Brain pericyte (primary cell): ENCODE measurements around the gene EOGT.

Experiments used
- DNase-seq: peaks from one replicate; pipeline ENCODE4 v3.0.0-alpha.2; 2012; ENCODE audit warnings: low read depth, low spot score

Gene EOGT

DNA sequence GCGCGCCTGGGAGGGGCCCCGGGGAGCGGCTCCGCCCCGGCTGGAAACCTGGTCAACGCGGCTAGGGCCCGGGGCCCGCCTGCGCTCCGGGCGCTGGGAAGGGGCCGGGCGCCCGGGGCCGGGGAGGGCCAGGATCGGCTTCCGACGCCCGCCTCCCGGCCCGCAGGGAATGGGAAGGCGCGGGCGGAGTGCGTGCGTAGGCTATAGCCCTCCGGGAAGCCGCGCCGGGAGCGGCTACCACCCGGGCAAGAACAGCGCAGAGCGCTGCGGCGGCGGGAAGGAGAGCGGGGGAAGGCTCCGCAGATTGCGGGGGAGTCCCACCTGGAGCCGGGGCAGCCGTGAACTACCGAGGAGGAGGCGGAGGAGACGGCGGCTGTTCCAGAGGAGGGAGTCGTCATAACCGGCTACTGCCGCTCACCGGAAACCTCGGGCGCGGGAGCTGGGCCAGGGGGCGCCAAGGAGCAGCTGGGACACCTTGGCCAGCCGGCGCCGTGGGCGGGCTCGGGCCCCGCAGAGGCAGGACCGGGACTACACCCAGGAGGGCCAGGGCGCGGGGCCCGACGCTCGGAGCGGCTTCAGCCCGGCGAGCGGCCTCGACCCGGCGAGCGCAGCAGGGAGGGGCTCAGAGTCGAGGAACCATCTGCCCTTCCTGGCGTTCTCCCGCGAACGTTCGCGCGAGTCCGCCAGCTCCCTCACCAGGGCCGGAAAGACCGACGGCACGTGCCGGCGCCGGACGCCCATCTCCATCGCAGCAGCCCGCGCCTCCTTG lies at the start of gene EOGT:
EOGT (minus strand) TSS at position 432 of the 769 bp plus-strand sequence. CDS start 3,838 bp downstream, outside the sequence.
- DNase-seq: peak; percentile 40

DNA sequence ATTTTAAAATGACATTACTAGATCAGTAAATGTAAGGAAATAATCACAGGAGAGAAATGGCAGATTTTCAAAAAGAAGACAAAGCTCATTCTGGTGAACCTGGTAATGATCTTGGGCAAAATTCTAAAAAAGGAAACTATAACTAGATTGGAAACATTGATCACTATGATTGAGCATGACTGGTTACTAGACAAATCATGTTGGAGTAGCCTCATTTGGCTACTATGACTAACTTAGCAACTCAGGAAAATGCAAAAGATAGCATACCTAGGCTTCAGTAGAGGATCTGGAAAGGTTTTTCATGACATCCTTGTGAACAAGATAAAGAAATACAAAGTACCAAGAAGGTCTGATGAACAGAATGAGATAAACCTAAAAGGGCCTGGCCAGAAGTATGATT lies 46.2 kb upstream of the EOGT start:
- DNase-seq: no peak

DNA sequence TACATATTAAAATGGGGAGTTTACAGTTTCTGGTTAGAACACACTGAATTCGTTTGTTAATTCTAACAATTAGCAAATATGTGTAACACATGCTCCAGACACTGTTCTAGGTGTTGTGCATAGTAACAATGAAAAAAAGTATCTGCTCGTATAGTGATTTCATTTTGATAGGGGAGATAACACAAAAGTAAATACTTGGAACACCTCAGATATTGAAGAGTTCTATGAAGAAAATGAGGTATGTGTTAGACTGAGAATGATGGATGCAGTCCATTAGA lies 45.4 kb upstream of the EOGT start:
- no peak for DNase-seq

DNA sequence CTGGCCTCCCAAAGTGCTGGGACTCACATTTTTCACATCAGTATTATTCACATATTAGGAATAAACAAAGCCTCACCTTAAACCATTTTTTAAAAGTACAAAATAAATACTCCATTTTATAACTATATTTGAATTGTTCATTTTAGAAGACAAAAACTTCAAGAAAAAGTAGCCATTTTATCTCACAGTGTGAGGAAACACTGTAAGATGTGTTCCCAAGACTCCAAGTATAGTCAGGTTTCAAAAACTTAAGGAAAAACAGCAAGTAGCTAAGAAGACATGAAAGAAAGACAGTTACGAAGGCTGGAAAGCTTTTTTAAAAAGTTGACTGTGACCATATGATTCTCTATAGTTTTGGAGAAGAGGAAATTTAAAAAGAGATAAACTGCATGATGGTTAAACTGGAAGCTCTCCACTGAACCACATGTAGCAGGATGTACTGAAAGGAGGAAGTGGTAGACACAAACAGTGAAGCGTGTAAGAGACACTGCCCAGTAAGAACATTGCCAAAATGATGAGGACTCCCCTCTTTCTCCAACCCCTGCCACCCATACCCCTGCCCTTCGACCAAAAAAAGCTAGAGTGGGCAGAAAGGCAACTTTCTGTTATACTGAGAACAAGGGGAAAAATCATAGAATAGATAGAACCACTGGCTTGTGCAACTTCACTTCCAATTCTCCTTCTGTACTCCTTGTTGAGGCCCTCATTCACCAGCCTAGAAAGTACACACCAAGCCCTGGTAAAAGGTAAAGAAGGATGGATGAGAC lies 44.9 kb upstream of the EOGT start:
- no peak for DNase-seq

DNA sequence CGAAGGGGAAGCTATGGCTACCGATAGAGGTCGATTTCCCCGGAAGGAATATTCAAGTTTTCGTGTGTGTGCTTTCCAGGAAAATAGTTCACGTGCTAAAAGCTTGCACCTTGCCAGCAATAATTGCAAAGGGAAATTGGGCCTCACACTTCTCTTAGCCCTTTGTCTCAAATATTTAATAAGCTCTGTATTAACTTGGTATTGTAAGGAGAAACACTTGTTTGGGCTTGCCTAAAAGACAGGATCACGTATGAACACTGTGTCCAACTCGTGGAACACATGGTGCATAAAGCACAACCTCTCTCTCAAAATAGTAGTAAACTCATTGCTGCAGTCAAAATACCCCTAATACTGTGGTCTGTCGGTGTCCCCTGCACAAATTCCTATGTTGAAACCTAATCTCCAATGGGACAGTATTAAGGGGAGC lies 39.0 kb upstream of the EOGT start:
- DNase-seq: peak; percentile 12

DNA sequence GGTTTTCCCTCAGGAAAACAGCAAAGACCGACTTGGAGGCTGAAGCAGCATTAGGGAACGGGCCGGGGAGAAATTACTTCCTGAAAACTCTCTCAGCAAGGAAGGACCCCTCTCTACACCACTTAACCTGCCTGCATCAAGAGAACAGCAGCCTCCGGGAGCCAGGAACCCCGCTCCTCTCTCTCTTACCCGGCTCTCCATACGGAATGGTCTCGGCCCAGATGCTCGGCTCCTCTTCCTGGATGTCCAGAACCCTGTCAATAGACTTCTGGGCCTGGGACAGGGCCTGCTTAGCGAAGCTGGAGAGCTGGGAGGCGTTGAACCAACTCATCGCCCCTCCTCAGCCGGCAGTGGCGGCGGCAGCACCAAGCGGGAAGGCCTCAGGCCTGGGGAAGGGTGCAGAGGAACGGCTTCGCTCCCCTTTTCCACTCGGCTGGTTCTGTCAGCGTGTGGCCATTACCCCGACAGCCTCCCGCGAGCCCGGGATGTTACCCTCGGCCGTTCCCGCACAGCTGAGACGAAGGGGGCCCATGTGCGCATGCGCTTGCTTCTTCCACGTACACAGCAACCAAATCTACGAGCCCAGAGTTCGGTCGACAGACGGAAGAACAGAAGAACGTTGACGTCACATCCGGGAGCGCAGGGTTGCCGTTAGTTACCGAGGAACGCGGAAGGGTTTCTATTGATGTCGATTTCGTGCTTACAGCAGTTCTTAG lies 38.4 kb upstream of the EOGT start, which contains the start of gene TMF1:
TMF1 (minus strand) TSS at position 578 of the 716 bp plus-strand sequence; CDS start at position 331, 247 bp downstream.
- peak; percentile 95 for DNase-seq

DNA sequence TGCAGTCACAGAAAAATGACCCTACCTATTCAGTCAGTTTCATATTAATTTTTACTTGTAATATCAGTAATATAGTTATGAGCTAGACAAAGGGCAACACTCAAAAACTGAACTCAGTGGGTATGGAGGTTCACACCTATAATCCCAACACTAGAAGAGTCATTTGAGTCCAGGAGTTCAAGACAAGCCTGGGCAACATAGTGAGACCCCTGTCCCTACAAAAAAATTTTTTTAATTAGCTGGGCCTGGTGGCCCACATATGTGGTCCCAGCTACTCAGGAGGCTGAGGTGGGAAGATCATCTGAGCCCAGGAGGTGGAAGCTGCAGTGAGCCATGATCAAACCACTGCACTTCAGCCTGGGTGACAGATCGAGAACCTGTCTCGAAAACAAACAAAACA lies 35.5 kb upstream of the EOGT start:
- DNase-seq: no peak

DNA sequence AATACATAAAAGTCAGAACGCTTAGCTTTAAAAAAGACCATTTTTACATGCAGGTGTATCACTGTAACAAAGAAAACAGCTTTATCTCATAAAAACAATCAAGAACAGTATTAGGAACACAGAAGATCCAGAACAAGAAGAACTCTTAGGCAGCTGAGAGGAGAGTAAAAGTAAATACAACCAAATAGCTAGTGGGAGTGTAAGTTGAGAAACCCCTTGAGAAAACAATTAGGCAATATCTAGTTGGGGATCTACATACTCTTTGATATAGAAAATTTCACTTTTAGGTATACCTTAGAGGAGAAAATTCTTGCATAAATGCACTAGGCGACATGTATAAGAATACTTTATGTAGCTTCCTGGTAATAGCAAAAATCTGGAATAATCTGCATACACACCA lies 31.1 kb upstream of the EOGT start:
- no peak for DNase-seq

DNA sequence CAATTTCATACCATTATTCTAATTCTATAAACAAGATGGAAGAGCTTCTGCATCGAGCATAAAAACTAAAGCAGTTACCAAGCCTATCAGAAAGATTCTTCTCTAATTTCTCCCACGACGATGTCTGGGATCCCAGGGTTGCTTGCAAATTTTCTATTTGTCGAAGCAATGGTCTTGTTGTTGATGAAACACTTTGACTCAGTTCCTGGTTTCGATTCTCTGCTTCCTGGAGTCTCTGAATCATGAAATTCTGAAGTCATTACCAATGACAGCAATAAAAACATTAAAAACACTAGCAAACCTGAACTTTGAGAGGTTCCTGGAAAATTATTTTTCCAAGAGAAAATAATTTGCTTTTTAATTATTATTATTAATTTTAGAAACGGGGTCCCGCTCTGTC lies 20.0 kb upstream of the EOGT start:
- DNase-seq: no peak

DNA sequence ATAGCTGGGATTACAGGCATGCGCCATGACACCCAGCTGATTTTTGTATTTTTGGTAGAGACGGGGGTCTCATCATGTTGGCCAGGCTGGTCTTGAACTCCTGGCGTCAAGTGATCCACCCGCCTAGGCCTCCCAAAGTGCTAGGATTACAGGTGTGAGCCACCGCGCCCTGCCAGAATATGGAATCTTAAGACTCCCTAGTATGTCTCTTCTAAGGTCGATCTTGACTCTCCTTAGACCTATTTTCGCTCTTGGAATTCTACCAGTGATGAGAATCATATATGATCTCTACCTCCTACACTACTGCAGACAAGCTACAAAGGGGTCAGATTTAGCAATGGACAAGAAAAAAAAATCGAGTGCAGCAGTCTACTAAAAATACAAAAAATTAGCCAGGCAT lies 19.3 kb upstream of the EOGT start:
- DNase-seq: no peak

DNA sequence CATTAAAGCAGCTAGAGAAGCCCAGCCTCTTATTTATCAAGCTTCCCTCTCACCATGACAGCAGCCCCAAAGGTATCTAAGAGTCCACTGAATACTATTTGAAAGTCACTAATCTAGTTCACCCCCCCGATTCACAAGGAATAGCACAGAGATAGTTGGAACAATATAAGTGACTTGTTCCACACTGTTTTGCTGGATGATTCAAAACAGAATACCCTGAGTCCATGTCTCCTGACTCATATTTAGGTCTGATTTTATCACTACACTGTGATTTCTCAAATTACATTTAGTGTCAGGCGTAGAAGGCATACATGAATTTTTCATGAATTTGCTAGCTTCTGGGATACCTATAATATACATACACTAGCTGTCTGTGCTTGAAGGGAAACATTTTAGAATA lies 18.7 kb upstream of the EOGT start:
- DNase-seq: no peak

DNA sequence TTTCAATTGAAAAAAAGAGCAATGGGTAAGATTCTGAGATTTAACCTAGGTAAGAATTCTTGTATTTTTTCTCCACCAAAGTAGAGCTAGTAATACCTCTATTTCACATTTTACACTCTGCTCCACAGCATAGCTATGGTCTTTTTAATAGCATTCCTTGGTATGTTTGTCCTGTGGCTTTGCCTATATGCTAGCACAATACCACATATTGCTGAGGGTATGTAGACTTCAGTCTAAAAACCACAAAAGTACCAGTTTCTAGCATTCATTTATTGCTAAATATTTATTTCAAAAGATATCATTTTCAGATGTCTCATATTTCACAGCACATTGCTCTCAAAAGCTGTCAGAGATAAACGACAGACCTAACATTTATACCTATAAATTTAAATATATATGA lies 18.2 kb upstream of the EOGT start:
- no peak for DNase-seq

DNA sequence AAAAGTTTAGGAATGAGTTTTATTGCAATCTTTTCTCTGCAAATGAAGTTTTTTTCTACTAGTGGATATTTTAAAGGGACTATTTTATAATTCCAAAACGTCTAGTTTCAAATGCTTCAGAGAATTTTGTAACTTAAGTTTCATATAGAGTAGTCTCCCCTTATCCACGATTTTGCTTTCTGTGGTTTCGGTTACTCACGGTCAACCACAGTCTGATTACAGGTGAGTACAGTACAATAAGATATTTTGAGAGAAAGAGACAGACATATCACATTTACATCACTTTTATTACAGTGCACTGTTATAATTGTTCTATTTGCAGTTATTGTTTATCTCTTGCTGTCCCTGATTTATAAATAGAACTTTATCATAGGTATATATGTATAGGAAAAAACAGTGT lies 7.4 kb upstream of the EOGT start:
- no peak for DNase-seq

DNA sequence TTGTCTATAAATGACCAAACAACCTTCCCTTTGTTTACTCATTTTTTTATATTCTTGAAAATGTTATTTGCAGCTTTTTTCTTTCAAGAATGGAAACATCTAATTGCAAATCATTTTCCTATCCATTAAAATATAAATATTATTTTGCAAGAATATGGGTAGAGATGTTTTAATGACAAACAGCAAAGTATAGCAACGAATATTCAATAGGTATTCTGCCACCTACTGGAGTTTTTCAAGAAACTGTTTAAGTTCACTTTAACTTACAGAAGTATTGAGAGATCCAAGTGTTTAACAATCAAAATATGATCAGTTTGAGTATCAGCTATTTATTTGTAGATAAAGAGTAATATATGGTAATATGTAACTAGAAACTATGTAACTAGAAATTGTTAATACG lies 6.9 kb upstream of the EOGT start:
- DNase-seq: no peak

DNA sequence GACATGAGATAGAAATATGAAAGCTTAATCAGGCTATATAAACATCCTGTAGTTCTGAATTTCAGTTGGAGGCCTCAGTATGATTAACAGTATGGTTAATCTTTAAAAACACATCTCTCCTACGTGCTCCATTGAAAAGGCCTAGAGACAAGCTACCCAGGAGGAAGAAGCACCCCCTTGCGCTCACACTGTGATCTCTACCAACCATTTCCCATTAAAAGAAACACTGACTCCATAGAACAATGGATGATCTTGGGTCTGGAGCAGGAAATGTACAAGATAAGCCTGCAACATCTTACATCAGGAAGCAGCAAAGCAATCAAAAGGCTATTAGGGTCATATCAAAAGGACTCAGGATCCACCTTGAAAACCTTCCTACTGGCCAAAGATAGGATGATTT lies 3.4 kb upstream of the EOGT start:
- DNase-seq: no peak

DNA sequence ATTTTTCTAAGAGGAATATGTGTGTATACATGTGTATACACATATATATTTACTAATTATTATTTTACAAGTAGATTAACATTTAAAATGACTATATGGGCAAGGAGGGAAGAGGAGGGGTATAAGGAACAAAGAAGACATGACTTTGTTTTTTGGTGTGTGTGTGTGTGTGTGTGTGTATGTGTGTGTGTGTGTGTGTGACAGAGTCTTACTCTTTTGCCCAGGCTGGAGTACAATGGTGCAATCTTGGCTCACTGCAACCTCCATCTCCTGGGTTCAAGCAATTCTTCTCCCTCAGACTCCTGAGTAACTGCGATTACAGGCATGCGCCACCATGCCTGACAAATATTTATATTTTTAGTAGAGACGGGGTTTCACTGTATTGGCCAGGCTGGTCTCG lies 2.6 kb upstream of the EOGT start:
- DNase-seq: no peak

DNA sequence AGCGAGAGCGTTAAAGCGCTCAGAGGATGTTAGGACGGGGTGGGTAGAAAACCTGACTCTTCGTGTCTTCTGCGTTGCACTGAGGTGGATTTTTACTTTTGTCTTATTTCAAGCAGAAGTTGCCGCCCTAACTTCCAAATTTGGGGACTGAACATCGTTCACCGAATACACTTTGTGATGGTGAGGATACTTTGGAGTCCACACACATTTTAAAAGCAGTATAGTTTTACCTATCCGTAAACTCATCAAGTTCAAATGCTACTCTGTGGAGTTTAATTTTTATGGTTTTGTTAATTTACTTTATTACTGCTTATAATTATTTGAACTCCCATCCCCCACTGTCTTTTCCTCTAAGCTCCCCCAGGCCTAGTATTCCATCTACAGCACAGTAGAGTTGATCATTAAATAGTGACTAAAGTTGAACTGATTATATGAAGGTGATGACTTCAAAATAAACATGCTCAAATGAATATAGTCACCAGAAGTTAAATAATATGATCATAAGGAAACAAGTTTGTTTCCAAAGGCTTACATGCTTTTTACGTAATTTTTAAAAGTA lies 617 bp upstream of the EOGT start:
- no peak for DNase-seq

DNA sequence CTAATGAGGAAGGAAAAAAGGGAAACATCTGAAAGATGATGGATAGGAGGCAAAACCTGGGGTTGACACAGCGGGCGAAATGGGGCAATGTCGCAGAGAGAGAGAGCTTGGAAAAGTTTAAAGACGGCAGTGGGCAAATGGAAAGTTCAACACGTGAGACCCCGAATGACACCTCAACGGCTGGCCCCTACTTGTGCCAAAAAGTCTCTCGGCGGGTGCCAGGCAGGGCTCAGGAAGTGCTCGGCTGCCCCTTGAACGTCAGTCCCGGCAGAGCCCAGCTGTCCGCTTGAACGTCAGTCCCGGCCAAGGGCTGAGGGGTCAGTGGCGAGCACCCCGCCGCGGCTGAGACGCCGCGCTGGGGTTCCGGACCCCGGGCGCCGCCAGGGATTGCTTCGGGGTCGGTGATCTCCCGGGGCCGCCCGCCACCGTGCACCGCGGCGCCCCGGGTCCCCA lies 658 bp downstream of the EOGT start:
- DNase-seq: peak; percentile 18

DNA sequence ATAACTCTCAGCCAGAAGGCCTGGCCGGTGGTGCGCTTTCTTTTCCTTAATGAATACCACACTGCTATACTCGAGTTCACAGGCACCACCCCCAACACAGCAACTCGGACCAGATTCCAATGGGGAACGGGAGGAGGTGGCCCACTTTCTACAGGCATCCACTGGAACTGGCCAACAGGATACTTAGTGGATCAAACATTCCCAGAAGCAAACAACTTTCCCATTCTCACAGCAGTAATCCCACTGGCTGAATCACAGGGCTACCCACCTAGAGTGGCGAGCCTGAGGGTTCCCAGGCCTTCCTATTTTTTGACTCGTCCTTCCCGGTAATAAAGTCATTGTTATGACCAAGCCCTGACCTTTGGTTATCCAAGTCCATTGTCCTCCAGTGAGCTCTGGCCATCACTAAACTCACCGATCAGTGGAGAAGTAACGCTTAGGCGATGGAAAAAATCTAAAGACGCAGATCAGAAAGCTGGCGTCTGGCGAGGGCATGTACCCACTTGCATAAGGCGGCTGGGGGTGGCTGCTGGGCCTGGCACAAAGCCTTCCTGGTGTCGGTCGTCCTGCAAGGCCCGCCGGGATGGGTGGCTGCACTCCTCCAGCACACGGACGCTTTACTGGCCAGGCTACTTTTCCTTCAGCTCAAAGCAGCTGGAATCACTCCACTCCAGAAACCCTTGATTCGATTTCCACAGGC lies 1.2 kb downstream of the EOGT start:
- no peak for DNase-seq

DNA sequence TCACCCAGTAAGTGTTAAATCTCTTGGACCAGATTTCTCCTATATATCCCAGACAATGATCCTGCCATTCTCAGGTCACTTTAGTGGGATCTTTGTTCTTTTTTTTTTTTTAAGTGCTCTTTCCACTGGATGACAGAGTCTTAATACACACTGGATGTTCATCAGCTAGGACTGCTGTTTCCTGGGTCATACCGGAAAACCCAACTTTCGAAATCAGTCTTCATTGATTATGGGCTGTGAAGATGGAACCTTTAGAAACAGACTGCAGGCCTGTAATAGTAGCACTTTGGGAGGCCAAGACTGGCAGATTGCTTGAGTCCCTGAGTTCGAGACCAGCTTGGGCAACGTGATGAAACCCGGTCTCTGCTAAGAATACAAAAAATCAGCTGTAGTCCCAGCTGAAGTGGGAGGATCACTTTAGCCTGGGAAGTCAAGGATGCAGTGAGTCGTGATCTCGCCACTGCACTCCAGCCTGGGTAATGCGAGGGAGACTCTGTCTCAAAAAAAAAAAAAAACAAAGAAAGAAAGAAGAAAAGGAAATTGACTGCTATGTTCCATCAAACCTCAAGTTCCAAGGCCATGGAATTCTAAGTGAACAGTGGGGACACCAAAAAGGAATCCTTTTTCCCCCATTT lies 2.3 kb downstream of the EOGT start:
- DNase-seq: no peak
